Measurements from ENCODE around the gene OLFM2. TPM values are rescaled to one million over a fixed set of nuclear protein-coding genes. Genes with fewer than 3 reads are reported as not detected.

OLFM2 gene
- total and polyA plus RNA-seq, 9 of the 15 experiments (the other 6 are each of a cell fraction or from before 2014, with no cell fraction given), result 0.10 to 0.33 (median 0.23) TPM; not detected in 4

DNA sequence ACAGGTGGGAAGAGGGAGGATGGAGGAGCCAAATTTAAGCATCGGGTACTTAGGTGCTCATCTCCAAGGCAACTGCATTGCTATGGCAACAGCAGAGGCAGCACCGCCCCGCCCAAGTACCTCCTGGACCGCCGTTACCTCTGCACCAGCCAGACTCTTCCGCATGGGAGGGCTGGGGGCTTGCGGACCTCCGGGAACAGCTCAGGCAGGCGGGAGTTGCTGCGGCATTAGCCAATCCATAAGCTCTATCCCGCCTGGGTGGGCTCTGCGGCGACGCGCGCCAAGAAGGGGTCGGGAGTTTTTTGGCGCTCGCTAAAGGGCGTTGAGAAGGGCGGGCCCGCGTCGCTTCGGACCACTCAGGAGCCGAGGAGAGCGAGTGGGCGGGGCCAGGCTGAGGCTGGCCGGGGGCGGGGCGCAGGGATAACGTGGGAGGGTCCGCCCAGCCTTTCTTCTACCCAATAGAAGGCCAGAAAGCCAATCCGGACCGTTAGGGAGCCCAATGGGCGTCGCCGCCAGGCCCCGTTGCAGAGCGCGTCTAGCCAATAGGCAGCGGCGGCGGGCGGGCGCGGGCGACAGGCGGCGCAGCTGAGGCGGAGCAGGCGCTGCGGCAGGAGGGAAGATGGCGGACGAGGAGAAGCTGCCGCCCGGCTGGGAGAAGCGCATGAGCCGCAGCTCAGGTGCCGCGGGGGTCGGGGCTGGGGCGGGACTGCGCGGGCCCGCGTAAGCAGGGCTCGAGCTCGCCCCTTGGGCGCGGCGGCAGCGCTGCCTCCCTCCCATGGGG lies 101.4 kb downstream of the OLFM2 start, which contains the start of gene PIN1 (continued):
- TF ChIP-seq KDM4B (IDR thresholded peaks at IDR 0.05; ENCODE audit: borderline replicate concordance in 2 of 2, low read depth in 1 of 2) (no peak), PCBP2 (IDR thresholded peaks at IDR 0.05; ENCODE audit: low read depth, low read length, poor library complexity, severe bottlenecking) (no peak), ETV6 (IDR thresholded peaks at IDR 0.05; ENCODE audit: borderline replicate concordance in 1 of 2, low read depth in 2 of 2, low read length in 1 of 2) (no peak), ETV6 (CRISPR knock-in tag; IDR thresholded peaks at IDR 0.05; ENCODE audit: borderline replicate concordance) (no peak), BHLHE40 (IDR thresholded peaks at IDR 0.05; ENCODE audit: low read length) (no peak), CREM (IDR thresholded peaks at IDR 0.05; ENCODE audit: low read depth) (peak; percentile 89), POLR3G (IDR thresholded peaks at IDR 0.05; ENCODE audit: extremely low read depth, insufficient read length, insufficient replicate concordance) (no peak), ERF (CRISPR knock-in tag; IDR thresholded peaks at IDR 0.05) (no peak), E2F8 (IDR thresholded peaks at IDR 0.05; ENCODE audit: low read depth, partially characterized antibody) (peak; percentile 75), MTA1 (IDR thresholded peaks at IDR 0.05; ENCODE audit: borderline replicate concordance) (peak; percentile 54; the same call in 1 of the 2 replicates), ELF2 (CRISPR knock-in tag; IDR thresholded peaks at IDR 0.05) (peak; percentile 48; the same call in 1 of the 2 replicates), ZNF518B (CRISPR knock-in tag; IDR thresholded peaks at IDR 0.05) (no peak), PRPF4 (IDR thresholded peaks at IDR 0.05; ENCODE audit: insufficient read depth, low read depth, low read length, poor library complexity, severe bottlenecking) (no peak), POLR2A (conservative IDR thresholded peaks at IDR 0.05) (peak; percentile 74; the same call in 1 of the 2 replicates), RBFOX2 (IDR thresholded peaks at IDR 0.05; ENCODE audit: low read depth, low read length) (peak; percentile 86), FOXP4 (CRISPR knock-in tag; IDR thresholded peaks at IDR 0.05; ENCODE audit: borderline replicate concordance) (no peak)
- TF ChIP-seq, protein P1, sequence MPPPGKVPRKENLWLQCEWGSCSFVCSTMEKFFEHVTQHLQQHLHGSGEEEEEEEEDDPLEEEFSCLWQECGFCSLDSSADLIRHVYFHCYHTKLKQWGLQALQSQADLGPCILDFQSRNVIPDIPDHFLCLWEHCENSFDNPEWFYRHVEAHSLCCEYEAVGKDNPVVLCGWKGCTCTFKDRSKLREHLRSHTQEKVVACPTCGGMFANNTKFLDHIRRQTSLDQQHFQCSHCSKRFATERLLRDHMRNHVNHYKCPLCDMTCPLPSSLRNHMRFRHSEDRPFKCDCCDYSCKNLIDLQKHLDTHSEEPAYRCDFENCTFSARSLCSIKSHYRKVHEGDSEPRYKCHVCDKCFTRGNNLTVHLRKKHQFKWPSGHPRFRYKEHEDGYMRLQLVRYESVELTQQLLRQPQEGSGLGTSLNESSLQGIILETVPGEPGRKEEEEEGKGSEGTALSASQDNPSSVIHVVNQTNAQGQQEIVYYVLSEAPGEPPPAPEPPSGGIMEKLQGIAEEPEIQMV (tag; conservative IDR thresholded peaks at IDR 0.05; ENCODE audit: low read depth), result peak; percentile 70
